Measurements from ENCODE around the gene MPO.

DNA sequence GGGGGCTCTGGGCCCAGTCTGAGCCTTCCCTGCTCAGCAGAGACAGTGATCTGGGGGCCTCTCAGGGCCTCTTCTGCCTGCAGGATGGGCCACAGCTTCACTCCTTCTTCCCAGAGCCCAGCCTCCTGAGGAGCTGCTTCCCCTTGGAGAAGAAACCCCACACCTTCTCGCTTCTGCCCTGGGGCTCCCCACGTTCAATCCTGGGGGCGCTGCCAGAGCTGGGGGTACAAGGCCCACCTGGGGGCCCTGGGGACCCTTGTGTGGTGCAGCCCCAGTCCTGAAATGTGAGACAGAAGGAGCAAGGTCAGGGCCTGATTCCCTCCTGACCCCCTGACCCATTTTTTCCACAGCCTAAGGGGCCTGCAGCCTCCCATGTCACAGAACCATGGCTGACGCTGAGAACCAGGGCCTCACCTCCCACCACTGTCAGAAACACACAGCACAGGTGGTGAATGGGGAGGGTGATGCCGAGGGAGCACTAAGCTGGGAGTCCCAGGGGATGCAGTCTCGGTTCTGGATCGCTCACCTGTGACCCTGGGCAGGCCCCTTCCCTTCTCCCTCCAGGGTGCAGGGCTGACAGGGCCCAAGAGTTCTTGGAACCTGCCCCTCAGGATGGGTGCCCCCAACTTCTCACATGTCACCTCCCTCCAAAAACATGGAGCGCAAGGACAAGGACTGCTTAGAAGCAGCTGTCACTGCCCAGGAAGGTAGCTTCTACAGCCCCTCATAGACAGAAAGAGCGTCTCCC lies 21.6 kb upstream of the MPO start:
- TF ChIP-seq, protein P1, sequence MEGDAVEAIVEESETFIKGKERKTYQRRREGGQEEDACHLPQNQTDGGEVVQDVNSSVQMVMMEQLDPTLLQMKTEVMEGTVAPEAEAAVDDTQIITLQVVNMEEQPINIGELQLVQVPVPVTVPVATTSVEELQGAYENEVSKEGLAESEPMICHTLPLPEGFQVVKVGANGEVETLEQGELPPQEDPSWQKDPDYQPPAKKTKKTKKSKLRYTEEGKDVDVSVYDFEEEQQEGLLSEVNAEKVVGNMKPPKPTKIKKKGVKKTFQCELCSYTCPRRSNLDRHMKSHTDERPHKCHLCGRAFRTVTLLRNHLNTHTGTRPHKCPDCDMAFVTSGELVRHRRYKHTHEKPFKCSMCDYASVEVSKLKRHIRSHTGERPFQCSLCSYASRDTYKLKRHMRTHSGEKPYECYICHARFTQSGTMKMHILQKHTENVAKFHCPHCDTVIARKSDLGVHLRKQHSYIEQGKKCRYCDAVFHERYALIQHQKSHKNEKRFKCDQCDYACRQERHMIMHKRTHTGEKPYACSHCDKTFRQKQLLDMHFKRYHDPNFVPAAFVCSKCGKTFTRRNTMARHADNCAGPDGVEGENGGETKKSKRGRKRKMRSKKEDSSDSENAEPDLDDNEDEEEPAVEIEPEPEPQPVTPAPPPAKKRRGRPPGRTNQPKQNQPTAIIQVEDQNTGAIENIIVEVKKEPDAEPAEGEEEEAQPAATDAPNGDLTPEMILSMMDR (IDR thresholded peaks at IDR 0.05): no peak
- TF ChIP-seq POLR2A (IDR thresholded peaks at IDR 0.05) (no peak), EP300 (IDR thresholded peaks at IDR 0.05) (no peak)

Measured in ovary (tissue), 3 donors.